HEK293 (cell line): ENCODE measurements around the gene LCN10.
A peak's percentile ranks its signal among the peaks of the same experiment; 100 is the strongest.

Experiments
- CTCF ChIA-PET: fragments of 350-600 bp; formaldehyde crosslinking; extraction: SDS; loops from one replicate; lab custom pipeline; 2021; ENCODE audit warnings: antibody characterized with exemption; lab: Yijun Ruan, JAX
- POLR2A ChIA-PET: fragments of 300-600 bp; formaldehyde crosslinking; extraction: SDS; loops from one replicate; lab custom pipeline; 2020; ENCODE audit warnings: antibody characterized with exemption, inconsistent platforms; lab: Yijun Ruan, JAX
- H3K27ac ChIP-seq: fragments of 200-500 bp; sonication (Bioruptor generic); 2 replicates; pipeline ENCODE4 v1.5.1; 2014; ENCODE audit warnings: low read depth, low read length, control low read depth, inconsistent platforms; ENCODE audit errors: extremely low read depth
- H3K36me3 ChIP-seq, 2 experiments: fragments of 200-500 bp in 1 of 2; sonication (Bioruptor generic) in 1 of 2; 1 replicate in 1 of 2; 2 replicates in 1 of 2; pipeline ENCODE4 v1.5.1; 2014 to 2017; ENCODE audit warnings: inconsistent platforms in 2 of 2, low read length in 2 of 2; ENCODE audit not compliant: control insufficient read depth in 2 of 2, insufficient read depth in 1 of 2
- H3K4me1 ChIP-seq: fragments of 200-500 bp; sonication (Bioruptor generic); 2 replicates; pipeline ENCODE4 v1.5.1; 2014; ENCODE audit warnings: mild to moderate bottlenecking, low read length, inconsistent platforms; ENCODE audit not compliant: control insufficient read depth, insufficient read depth
- H3K4me3 ChIP-seq: 2 replicates; pipeline ENCODE4 v1.5.1; 2011; ENCODE audit warnings: low read depth, mild to moderate bottlenecking, control low read depth, low read length, moderate library complexity
- H3K9me3 ChIP-seq: fragments of 200-500 bp; sonication (Bioruptor generic); 2 replicates; pipeline ENCODE4 v1.5.1; 2014; ENCODE audit warnings: low read depth, low read length, inconsistent platforms; ENCODE audit not compliant: control insufficient read depth, insufficient read depth
- GLI4 ChIP-seq: fragments of 450-650 bp; formaldehyde crosslinking; IDR thresholded peaks from 2 replicates; pipeline ENCODE4 v1.5.1; 2016; ENCODE audit warnings: missing biosample characterization, missing genetic modification characterization
- GLIS1 ChIP-seq: fragments of 450-650 bp; formaldehyde crosslinking; IDR thresholded peaks from 2 replicates; pipeline ENCODE4 v1.5.1; 2016; ENCODE audit warnings: missing biosample characterization, missing genetic modification characterization
- HOXA7 ChIP-seq: sonication (generic); formaldehyde crosslinking; IDR thresholded peaks from 2 replicates; pipeline ENCODE4 v1.8.1; 2022; ENCODE audit warnings: missing genetic modification reagents, borderline replicate concordance
- KLF16 ChIP-seq: fragments of 450-650 bp; formaldehyde crosslinking; IDR thresholded peaks from 2 replicates; pipeline ENCODE4 v1.5.1; 2017; ENCODE audit warnings: missing biosample characterization, missing genetic modification characterization
- KLF8 ChIP-seq: fragments of 450-650 bp; formaldehyde crosslinking; IDR thresholded peaks from 2 replicates; pipeline ENCODE4 v1.5.1; 2016; ENCODE audit warnings: missing biosample characterization, missing genetic modification characterization
- OSR2 ChIP-seq: fragments of 450-650 bp; formaldehyde crosslinking; IDR thresholded peaks from 2 replicates; pipeline ENCODE4 v1.5.1; 2016; ENCODE audit warnings: missing biosample characterization, missing genetic modification characterization
- ZBTB20 ChIP-seq: fragments of 450-650 bp; formaldehyde crosslinking; IDR thresholded peaks from 2 replicates; pipeline ENCODE4 v1.5.1; 2016; ENCODE audit warnings: missing biosample characterization, missing genetic modification characterization
- ZFHX2 ChIP-seq: fragments of 450-650 bp; formaldehyde crosslinking; conservative IDR thresholded peaks from 2 replicates; pipeline ENCODE4 v1.5.1; 2016; ENCODE audit warnings: missing biosample characterization, missing genetic modification characterization
- ZFP41 ChIP-seq: fragments of 450-650 bp; formaldehyde crosslinking; IDR thresholded peaks from 2 replicates; pipeline ENCODE4 v1.5.1; 2016; ENCODE audit warnings: missing biosample characterization, missing genetic modification characterization, borderline replicate concordance
- ZIC2 ChIP-seq: fragments of 450-650 bp; formaldehyde crosslinking; IDR thresholded peaks from 2 replicates; pipeline ENCODE4 v1.5.1; 2016; ENCODE audit warnings: missing biosample characterization, missing genetic modification characterization
- ZNF114 ChIP-seq: fragments of 450-650 bp; formaldehyde crosslinking; IDR thresholded peaks from 2 replicates; pipeline ENCODE4 v1.5.0; 2017; ENCODE audit warnings: missing biosample characterization, missing genetic modification characterization
- ZNF16 ChIP-seq: fragments of 450-650 bp; formaldehyde crosslinking; IDR thresholded peaks from 2 replicates; pipeline ENCODE4 v1.5.1; 2016; ENCODE audit warnings: low read depth, missing biosample characterization, missing genetic modification characterization
- ZNF175 ChIP-seq: fragments of 450-650 bp; formaldehyde crosslinking; IDR thresholded peaks from 2 replicates; pipeline ENCODE4 v1.5.1; 2016; ENCODE audit warnings: missing biosample characterization, missing genetic modification characterization
- ZNF19 ChIP-seq: fragments of 450-650 bp; formaldehyde crosslinking; IDR thresholded peaks from 2 replicates; pipeline ENCODE4; 2016; ENCODE audit warnings: missing biosample characterization, missing genetic modification characterization, low read depth
- ZNF248 ChIP-seq: fragments of 450-650 bp; formaldehyde crosslinking; IDR thresholded peaks from 2 replicates; pipeline ENCODE4 v1.5.1; 2017; ENCODE audit warnings: missing biosample characterization, missing genetic modification characterization
- ZNF311 ChIP-seq: fragments of 450-650 bp; formaldehyde crosslinking; IDR thresholded peaks from 2 replicates; pipeline ENCODE4 v1.5.1; 2017; ENCODE audit warnings: missing biosample characterization, missing genetic modification characterization, borderline replicate concordance
- ZNF362 ChIP-seq: fragments of 450-650 bp; formaldehyde crosslinking; IDR thresholded peaks from 2 replicates; pipeline ENCODE4 v1.5.1; 2016; ENCODE audit warnings: missing biosample characterization, missing genetic modification characterization
- ZNF366 ChIP-seq: fragments of 450-650 bp; formaldehyde crosslinking; conservative IDR thresholded peaks from 2 replicates; pipeline ENCODE4 v1.5.1; 2016; ENCODE audit warnings: missing biosample characterization, missing genetic modification characterization
- ZNF37A ChIP-seq: fragments of 450-650 bp; IDR thresholded peaks from 2 replicates; pipeline ENCODE4 v1.5.1; 2018; ENCODE audit warnings: missing biosample characterization, missing genetic modification characterization
- ZNF394 ChIP-seq: fragments of 450-650 bp; formaldehyde crosslinking; IDR thresholded peaks from 2 replicates; pipeline ENCODE4 v1.5.1; 2016; ENCODE audit warnings: missing biosample characterization, missing genetic modification characterization, mild to moderate bottlenecking, moderate library complexity, borderline replicate concordance
- ZNF510 ChIP-seq: fragments of 450-650 bp; formaldehyde crosslinking; IDR thresholded peaks from 2 replicates; pipeline ENCODE4 v1.5.1; 2018; ENCODE audit warnings: mild to moderate bottlenecking, missing genetic modification characterization, missing biosample characterization; ENCODE audit not compliant: insufficient replicate concordance
- ZNF596 ChIP-seq: fragments of 450-650 bp; IDR thresholded peaks from 2 replicates; pipeline ENCODE4 v1.5.0; 2018; ENCODE audit warnings: missing biosample characterization, mild to moderate bottlenecking, missing genetic modification characterization, moderate library complexity
- ZNF707 ChIP-seq: fragments of 450-650 bp; formaldehyde crosslinking; IDR thresholded peaks from 2 replicates; pipeline ENCODE4 v1.5.1; 2016; ENCODE audit warnings: missing biosample characterization, missing genetic modification characterization
- ZNF792 ChIP-seq: fragments of 450-650 bp; formaldehyde crosslinking; IDR thresholded peaks from 2 replicates; pipeline ENCODE4 v1.5.1; 2016; ENCODE audit warnings: missing biosample characterization, missing genetic modification characterization
- ZNF843 ChIP-seq: fragments of 450-650 bp; formaldehyde crosslinking; IDR thresholded peaks from 2 replicates; pipeline ENCODE4 v1.5.1; 2016; ENCODE audit warnings: missing biosample characterization, missing genetic modification characterization
- TF ChIP-seq, protein P1 (sequence below): fragments of 450-650 bp; formaldehyde crosslinking; conservative IDR thresholded peaks from 2 replicates; pipeline ENCODE4 v1.5.1; 2016; ENCODE audit warnings: low read depth, missing biosample characterization, missing genetic modification characterization
- TF ChIP-seq, protein P2 (sequence below): fragments of 450-650 bp; formaldehyde crosslinking; IDR thresholded peaks from 2 replicates; pipeline ENCODE4 v1.5.1; 2016; ENCODE audit warnings: missing biosample characterization, missing genetic modification characterization

Gene LCN10

DNA sequence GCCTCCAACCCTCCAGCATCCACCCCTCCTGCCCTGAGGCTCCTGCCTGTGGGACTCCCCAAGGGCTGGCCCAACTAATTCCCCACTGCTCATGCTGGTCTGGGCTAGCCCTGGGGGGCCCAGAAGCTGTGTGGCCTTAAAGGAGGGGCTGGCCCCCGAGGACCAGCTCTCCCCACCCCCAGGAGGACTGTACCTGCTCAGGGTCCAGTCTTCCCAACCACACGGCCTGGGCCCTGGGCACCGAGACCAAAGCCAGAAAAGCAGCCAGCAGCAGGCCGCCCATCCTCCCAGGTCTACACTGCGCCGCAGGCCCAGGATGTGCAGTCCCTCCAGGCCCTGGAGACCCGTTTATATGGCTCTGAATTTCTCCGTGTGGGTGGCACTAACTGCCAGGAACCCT lies 5.5 kb upstream of the LCN10 start, which contains the start of gene LCN6:
Gene LCN6, minus strand, starts transcription at position 325 of the 400 bp plus-strand sequence. Its CDS starts 42 bp downstream, at position 283.
- no peaks in the 10 kb centered on the region for H3K36me3 ChIP-seq
- ChIA-PET CTCF (interaction anchor here (1.5 kb wide), 1 partner anchor 10 kb away, joined by 12 read pairs; the partner anchor contains the start of gene LCN8), POLR2A (interaction anchor here (0.6 to 5.1 kb wide), 2 partner anchors 20 to 475 kb away, joined by 4 to 21 read pairs; no protein-coding TSS in a partner anchor)
- H3K4me3 ChIP-seq = no peak within 1 kb of the TSS
- no peak within 1 kb of the TSS for H3K27ac ChIP-seq
- no peaks in the 10 kb centered on the region for H3K4me1 ChIP-seq
- TF ChIP-seq ZNF114 = no peak
- TF ChIP-seq GLIS1 (tag by site-specific recombination) = peak; percentile 44
- 0 out of 2 replicates have a peak, but pooled peaks have one; percentile 9 for TF ChIP-seq ZFHX2 (tag by site-specific recombination)
- H3K9me3 ChIP-seq = no peaks in the 10 kb centered on the region

GRCh38 chr9:136747161-136748060 lies 4.7 kb upstream of the LCN10 start:
- no peak overlapping the region for H3K4me3 ChIP-seq
- H3K9me3 ChIP-seq = no peaks in the 10 kb centered on the region
- H3K4me1 ChIP-seq = no peaks in the 10 kb centered on the region
- no peaks in the 10 kb centered on the region for H3K36me3 ChIP-seq
- ChIA-PET CTCF (interaction anchor here (0.6 to 1.5 kb wide), 3 partner anchors 10 to 20 kb away, joined by 4 to 12 read pairs (median 5); partner anchors contain the start of gene LCN8), POLR2A (interaction anchor here (0.6 to 5.1 kb wide), 2 partner anchors 19 to 476 kb away, joined by 4 to 21 read pairs; no protein-coding TSS in a partner anchor)
- no peak overlapping the region for H3K27ac ChIP-seq
- no peak for TF ChIP-seq OSR2 (tag by site-specific recombination)
- no peak for TF ChIP-seq ZIC2 (tag by site-specific recombination)
- no peak for TF ChIP-seq ZNF394 (tag by site-specific recombination)
- no peak for TF ChIP-seq ZNF366 (tag by site-specific recombination)
- TF ChIP-seq ZNF248 = no peak
- no peak for TF ChIP-seq ZNF37A (tag by site-specific recombination)
- no peak for TF ChIP-seq GLI4 (tag by site-specific recombination)
- TF ChIP-seq HOXA7 = no peak
- peak; percentile 18; the same call in 1 of the 2 replicates for TF ChIP-seq KLF8 (tag by site-specific recombination)
- no peak for TF ChIP-seq ZNF596 (tag by site-specific recombination)
- no peak for TF ChIP-seq ZBTB20 (tag by site-specific recombination)
- TF ChIP-seq ZFP41 (tag by site-specific recombination) = no peak
- TF ChIP-seq ZNF792 (tag by site-specific recombination) = no peak
- no peak for TF ChIP-seq ZNF16
- TF ChIP-seq ZNF510 = no peak
- TF ChIP-seq ZNF707 (tag by site-specific recombination) = no peak
- TF ChIP-seq, protein P1, sequence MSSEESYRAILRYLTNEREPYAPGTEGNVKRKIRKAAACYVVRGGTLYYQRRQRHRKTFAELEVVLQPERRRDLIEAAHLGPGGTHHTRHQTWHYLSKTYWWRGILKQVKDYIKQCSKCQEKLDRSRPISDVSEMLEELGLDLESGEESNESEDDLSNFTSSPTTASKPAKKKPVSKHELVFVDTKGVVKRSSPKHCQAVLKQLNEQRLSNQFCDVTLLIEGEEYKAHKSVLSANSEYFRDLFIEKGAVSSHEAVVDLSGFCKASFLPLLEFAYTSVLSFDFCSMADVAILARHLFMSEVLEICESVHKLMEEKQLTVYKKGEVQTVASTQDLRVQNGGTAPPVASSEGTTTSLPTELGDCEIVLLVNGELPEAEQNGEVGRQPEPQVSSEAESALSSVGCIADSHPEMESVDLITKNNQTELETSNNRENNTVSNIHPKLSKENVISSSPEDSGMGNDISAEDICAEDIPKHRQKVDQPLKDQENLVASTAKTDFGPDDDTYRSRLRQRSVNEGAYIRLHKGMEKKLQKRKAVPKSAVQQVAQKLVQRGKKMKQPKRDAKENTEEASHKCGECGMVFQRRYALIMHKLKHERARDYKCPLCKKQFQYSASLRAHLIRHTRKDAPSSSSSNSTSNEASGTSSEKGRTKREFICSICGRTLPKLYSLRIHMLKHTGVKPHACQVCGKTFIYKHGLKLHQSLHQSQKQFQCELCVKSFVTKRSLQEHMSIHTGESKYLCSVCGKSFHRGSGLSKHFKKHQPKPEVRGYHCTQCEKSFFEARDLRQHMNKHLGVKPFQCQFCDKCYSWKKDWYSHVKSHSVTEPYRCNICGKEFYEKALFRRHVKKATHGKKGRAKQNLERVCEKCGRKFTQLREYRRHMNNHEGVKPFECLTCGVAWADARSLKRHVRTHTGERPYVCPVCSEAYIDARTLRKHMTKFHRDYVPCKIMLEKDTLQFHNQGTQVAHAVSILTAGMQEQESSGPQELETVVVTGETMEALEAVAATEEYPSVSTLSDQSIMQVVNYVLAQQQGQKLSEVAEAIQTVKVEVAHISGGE = no peak
- no peak for TF ChIP-seq ZNF362 (tag by site-specific recombination)
- no peak for TF ChIP-seq ZNF175 (tag by site-specific recombination)
- TF ChIP-seq ZNF19 (tag by site-specific recombination) = no peak
- TF ChIP-seq KLF16 (tag by site-specific recombination) = no peak
- TF ChIP-seq, protein P2, sequence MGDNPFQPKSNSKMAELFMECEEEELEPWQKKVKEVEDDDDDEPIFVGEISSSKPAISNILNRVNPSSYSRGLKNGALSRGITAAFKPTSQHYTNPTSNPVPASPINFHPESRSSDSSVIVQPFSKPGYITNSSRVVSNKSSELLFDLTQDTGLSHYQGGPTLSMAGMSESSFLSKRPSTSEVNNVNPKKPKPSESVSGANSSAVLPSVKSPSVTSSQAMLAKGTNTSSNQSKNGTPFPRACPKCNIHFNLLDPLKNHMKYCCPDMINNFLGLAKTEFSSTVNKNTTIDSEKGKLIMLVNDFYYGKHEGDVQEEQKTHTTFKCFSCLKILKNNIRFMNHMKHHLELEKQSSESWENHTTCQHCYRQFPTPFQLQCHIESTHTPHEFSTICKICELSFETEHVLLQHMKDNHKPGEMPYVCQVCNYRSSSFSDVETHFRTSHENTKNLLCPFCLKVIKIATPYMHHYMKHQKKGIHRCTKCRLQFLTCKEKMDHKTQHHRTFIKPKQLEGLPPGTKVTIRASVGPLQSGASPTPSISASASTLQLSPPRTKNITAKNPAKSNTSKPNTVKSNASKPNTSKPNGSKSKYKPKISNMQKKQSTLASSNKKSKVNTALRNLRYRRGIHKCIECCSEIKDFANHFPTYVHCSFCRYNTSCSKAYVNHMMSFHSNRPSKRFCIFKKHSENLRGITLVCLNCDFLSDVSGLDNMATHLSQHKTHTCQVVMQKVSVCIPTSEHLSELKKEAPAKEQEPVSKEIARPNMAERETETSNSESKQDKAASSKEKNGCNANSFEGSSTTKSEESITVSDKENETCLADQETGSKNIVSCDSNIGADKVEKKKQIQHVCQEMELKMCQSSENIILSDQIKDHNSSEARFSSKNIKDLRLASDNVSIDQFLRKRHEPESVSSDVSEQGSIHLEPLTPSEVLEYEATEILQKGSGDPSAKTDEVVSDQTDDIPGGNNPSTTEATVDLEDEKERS (tag by site-specific recombination) = peak; percentile 80; the same call in 1 of the 2 replicates
- TF ChIP-seq ZNF843 (tag by site-specific recombination) = no peak
- TF ChIP-seq ZNF311 (tag by site-specific recombination) = no peak
